Measurements from ENCODE around the gene PAM16.

Gene PAM16

DNA sequence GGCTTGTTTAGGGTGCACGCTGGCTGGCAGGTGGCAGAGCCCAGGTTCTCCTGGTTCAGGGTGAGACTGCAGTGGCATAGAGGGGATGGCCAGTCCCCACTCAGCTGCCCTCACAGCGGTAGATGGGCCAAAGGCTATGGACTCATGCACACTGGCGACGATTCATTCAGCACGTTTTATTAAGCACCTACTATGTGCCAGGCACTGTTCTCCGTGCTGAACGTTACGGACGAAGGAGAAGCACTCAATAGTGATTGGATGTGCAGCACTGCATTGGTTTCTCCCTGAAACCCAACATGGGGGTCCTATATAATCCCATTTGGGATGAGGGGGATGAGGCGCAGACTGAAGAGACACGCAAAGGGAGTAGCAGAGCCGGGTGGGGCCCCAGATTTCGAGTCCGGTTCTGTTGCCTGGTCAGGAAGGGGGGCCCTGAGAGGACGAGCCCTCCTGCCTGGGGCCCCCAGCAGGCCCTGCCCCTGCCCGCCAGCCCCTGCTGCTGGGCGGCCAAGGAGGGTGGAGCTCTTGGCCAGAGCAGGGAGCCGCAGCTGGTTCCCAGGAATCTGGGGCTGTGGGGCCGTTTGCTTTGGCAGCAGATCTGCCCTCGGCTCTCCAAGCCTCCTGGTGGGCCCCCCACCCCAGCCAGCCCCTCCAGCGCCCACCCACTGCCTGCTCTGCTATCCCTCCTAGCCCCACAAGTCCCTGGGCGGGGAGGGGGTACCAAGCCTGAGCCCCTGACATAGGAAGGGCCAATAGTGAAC is 26.4 kb downstream of the PAM16 start:
- Histone ChIP-seq H3K27me3 (ENCODE audit: control insufficient read depth, insufficient read depth, low read length) (no peaks in the 10 kb centered on the region), H3K36me3 (ENCODE audit: control insufficient read depth, insufficient read depth, low read length) (no peaks in the 10 kb centered on the region), H3K4me3 (ENCODE audit: low read depth, low read length) (no peak overlapping the region), H3K4me1 (peaks cover 50% of the 10 kb centered on the region), H3K79me2 (peaks cover 67% of the 10 kb centered on the region), H2AFZ (peak overlapping the region; percentile 4), H3K4me2 (ENCODE audit: low read length) (peak overlapping the region; percentile 19), H3K27ac (peak overlapping the region; percentile 91), H3K9me3 (ENCODE audit: control insufficient read depth, low read length) (no peaks in the 10 kb centered on the region), H3K9ac (no peak overlapping the region)
- TF ChIP-seq, protein P1, sequence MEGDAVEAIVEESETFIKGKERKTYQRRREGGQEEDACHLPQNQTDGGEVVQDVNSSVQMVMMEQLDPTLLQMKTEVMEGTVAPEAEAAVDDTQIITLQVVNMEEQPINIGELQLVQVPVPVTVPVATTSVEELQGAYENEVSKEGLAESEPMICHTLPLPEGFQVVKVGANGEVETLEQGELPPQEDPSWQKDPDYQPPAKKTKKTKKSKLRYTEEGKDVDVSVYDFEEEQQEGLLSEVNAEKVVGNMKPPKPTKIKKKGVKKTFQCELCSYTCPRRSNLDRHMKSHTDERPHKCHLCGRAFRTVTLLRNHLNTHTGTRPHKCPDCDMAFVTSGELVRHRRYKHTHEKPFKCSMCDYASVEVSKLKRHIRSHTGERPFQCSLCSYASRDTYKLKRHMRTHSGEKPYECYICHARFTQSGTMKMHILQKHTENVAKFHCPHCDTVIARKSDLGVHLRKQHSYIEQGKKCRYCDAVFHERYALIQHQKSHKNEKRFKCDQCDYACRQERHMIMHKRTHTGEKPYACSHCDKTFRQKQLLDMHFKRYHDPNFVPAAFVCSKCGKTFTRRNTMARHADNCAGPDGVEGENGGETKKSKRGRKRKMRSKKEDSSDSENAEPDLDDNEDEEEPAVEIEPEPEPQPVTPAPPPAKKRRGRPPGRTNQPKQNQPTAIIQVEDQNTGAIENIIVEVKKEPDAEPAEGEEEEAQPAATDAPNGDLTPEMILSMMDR (IDR thresholded peaks at IDR 0.05) = no peak

DNA sequence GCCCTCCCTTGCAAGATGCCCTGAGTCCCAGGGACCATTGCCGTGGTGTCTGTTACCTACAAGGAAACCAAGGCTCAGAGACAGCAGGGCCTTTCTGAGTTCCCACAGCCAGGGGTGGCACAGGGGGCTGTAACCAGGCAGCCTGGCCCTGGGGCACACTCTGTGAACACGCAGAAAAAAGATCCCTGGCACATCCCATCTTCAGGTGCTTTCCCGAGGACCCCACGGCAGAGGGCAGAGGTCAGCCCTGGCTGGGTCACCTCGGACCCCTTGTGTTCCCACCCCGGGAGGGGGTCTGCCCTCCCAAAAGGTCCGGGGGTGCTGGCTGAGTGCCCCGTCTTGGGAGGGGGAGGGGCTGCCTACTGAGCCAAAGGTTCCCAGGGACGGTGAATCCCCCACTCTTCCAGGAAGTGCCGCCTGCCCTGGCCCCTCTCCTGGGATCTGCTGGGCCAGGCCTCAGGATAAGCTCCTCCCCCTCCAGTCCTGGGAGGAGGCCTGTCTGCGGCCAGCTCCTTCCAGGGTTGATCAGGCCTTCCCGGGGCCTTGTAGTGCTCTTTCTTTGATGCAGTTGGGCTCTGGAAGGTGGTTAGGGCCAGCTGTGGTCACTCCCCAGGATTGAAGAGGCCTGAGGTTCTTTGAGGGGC is 27.2 kb downstream of the PAM16 start:
- H3K79me2 ChIP-seq = peaks cover 69% of the 10 kb centered on the region
- TF ChIP-seq, protein P1 (IDR thresholded peaks at IDR 0.05) = no peak
- H3K27me3 ChIP-seq (ENCODE audit: control insufficient read depth, insufficient read depth, low read length) = no peaks in the 10 kb centered on the region
- peak overlapping the region; percentile 4 for H2AFZ ChIP-seq
- H3K4me2 ChIP-seq (ENCODE audit: low read length) = peak overlapping the region; percentile 57
- no peak overlapping the region for H3K9ac ChIP-seq
- peak overlapping the region; percentile 91 for H3K27ac ChIP-seq
- no peak overlapping the region for H3K4me3 ChIP-seq (ENCODE audit: low read depth, low read length)
- no peaks in the 10 kb centered on the region for H3K9me3 ChIP-seq (ENCODE audit: control insufficient read depth, low read length)
- H3K36me3 ChIP-seq (ENCODE audit: control insufficient read depth, insufficient read depth, low read length) = no peaks in the 10 kb centered on the region
- peaks cover 49% of the 10 kb centered on the region for H3K4me1 ChIP-seq

DNA sequence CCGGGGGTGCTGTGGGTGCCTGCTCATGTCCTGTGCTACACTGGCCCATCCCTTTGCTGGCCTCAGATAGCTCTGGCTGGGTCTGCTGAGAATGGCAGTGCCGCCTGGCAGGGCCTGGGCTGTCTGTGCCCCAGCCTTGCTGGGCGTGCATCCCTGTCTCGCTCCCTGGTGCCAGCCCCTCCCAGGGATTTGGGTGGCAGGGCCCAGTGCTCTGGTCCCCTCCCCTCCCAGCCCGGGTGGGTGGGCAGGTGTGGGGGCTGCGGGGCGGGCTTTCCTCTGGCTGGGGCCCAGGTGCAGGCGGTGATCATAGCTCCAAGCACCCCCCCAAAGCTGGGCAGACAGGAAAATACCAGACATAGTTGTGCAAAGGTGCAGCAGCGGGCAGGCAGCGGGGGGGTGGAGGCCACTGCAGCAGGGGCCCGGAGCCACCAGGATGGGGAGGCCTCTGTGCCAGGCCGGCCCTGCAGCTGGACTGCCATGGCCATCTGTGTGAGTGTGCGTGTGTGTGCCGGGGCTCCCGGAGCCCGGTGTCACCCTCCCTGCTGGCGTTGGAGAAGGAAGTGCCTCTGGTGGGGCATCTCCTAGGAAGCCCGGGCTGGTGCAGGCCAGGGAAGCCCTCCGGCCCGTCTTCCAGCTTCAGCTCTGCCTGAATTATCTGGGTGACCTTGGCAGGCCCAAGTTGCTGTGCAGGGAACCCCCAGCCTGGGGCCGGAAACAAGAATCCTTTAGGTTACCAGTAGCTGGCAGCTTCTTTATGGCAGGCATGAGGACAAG is 27.9 kb downstream of the PAM16 start:
- Histone ChIP-seq H3K4me1 (peaks cover 42% of the 10 kb centered on the region), H3K27ac (peak overlapping the region; percentile 91), H3K79me2 (peaks cover 76% of the 10 kb centered on the region), H3K9me3 (ENCODE audit: control insufficient read depth, low read length) (no peaks in the 10 kb centered on the region), H3K36me3 (ENCODE audit: control insufficient read depth, insufficient read depth, low read length) (no peaks in the 10 kb centered on the region), H2AFZ (peak overlapping the region; percentile 4), H3K9ac (no peak overlapping the region), H3K4me2 (ENCODE audit: low read length) (peak overlapping the region; percentile 57), H3K4me3 (ENCODE audit: low read depth, low read length) (no peak overlapping the region), H3K27me3 (ENCODE audit: control insufficient read depth, insufficient read depth, low read length) (no peaks in the 10 kb centered on the region)
- TF ChIP-seq, protein P1 (IDR thresholded peaks at IDR 0.05) = no peak

DNA sequence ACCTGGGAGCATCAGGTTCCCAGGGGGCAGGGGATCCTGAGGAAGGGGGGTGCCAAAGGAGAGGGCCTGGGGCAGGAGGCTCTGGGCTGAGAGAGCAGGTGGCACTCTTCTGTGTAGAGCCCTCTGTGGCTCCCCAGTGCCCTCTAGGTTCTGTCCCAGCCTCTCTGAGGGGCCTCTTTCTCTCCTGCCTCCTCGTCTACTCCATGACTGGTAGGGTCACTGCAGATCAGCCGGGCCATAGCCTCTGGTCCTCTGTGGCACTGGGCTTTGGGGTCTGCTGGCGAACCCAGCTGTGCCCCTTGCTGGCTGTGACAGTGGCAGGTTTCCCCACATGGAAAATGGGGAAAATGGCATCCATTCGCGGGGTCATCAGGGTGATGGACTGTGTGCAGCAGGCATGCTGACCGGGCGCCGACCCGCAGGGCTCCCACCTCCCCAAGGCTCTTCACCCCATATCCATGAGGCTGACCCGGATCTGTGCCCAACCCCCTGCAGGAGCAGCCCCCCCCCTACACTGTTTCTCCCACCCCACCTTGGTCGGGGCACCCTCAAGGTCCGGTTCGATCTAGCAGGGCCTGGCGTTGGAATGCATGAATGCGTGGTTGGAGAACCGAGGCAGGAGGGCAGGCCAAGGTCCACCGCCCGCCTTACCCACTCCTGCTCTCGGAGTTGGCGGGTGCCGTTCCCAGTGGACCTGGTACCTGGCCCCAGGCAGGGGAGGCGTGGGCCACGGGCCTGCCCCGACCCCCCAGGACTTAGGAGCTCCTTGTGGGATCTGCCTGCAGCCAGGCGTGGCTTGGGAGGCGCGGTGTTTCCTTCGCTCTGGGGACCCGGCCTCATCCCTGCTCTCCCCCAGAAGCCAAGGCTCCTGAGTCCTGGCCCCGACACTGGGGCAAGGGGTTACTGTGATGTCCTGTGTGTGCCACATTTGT is 28.7 kb downstream of the PAM16 start:
- Histone ChIP-seq H3K4me1 (peaks cover 46% of the 10 kb centered on the region), H3K27ac (peak overlapping the region; percentile 91)

More for the DNA sequence above, 28.7 kb downstream of the PAM16 start:
- peaks cover 85% of the 10 kb centered on the region for H3K79me2 ChIP-seq
- no peak overlapping the region for H3K4me2 ChIP-seq (ENCODE audit: low read length)
- H3K9ac ChIP-seq = no peak overlapping the region
- H2AFZ ChIP-seq = no peak overlapping the region
- H3K36me3 ChIP-seq (ENCODE audit: control insufficient read depth, insufficient read depth, low read length) = no peaks in the 10 kb centered on the region
- TF ChIP-seq, protein P1 (IDR thresholded peaks at IDR 0.05) = no peak
- H3K27me3 ChIP-seq (ENCODE audit: control insufficient read depth, insufficient read depth, low read length) = no peaks in the 10 kb centered on the region
- no peaks in the 10 kb centered on the region for H3K9me3 ChIP-seq (ENCODE audit: control insufficient read depth, low read length)
- no peak overlapping the region for H3K4me3 ChIP-seq (ENCODE audit: low read depth, low read length)
